Measurements from ENCODE around the gene TBCA.
"Not testable (repeated sequence)": the region's sequence is repeated elsewhere in the genome, so short reads cannot be mapped to it uniquely, and the experiment has no call there.

The TBCA gene

GRCh38 chr5:77699569-77699968 lies 76.6 kb downstream of the TBCA start:
- DNase-seq = not testable (repeated sequence)

GRCh38 chr5:77698920-77699319 lies 77.2 kb downstream of the TBCA start:
- DNase-seq = no peak

- DNase-seq = no peak
These were observed 78.4 kb downstream of the TBCA start for GRCh38 chr5:77697692-77698091.

GRCh38 chr5:77696120-77696519 lies 80.0 kb downstream of the TBCA start:
- DNase-seq = no peak

- no peak for DNase-seq
These were observed 82.2 kb downstream of the TBCA start for GRCh38 chr5:77693913-77694312.

GRCh38 chr5:77683171-77683732 lies 92.9 kb downstream of the TBCA start:
- DNase-seq = no peak

- no peak for DNase-seq
These were observed 105.6 kb downstream of the TBCA start for GRCh38 chr5:77670526-77670925.

GRCh38 chr5:77669677-77670076 lies 106.5 kb downstream of the TBCA start:
- no peak for DNase-seq

- no peak for DNase-seq
These were observed 112.9 kb downstream of the TBCA start for GRCh38 chr5:77663090-77663863.

GRCh38 chr5:77662635-77663034 lies 113.5 kb downstream of the TBCA start:
- no peak for DNase-seq

GRCh38 chr5:77658662-77659061 lies 117.5 kb downstream of the TBCA start:
- no peak for DNase-seq

GRCh38 chr5:77651343-77651742 lies 124.8 kb downstream of the TBCA start:
- no peak for DNase-seq

- DNase-seq = no peak
These were observed 125.5 kb downstream of the TBCA start for GRCh38 chr5:77650686-77651085.

GRCh38 chr5:77649776-77650175 lies 126.4 kb downstream of the TBCA start:
- DNase-seq = no peak

GRCh38 chr5:77645995-77646639 lies 130.0 kb downstream of the TBCA start:
- no peak for DNase-seq

GRCh38 chr5:77645158-77645994 lies 130.8 kb downstream of the TBCA start:
- peak; percentile 24 to 36 for DNase-seq

- DNase-seq = no peak
These were observed 131.6 kb downstream of the TBCA start for GRCh38 chr5:77644371-77645157.

GRCh38 chr5:77643654-77644370 lies 132.3 kb downstream of the TBCA start:
- DNase-seq = no peak

GRCh38 chr5:77642738-77643653 lies 133.1 kb downstream of the TBCA start:
- DNase-seq = no peak

GRCh38 chr5:77641963-77642737 lies 134.0 kb downstream of the TBCA start:
- DNase-seq = no peak
